GM06990 (cell line): ENCODE measurements around the gene GLYAT.

Experiments
- DNase-seq: peaks from one replicate; pipeline ENCODE4 v3.0.0-alpha.2; 2011; ENCODE audit not compliant: insufficient read length; ENCODE audit errors: extremely low read depth
- H3K27me3 ChIP-seq: replicated peaks from 2 replicates; pipeline ENCODE4 v1.6.0; 2011; ENCODE audit warnings: low read length; ENCODE audit not compliant: control insufficient read depth, insufficient read depth
- H3K36me3 ChIP-seq: 2 replicates; pipeline ENCODE4 v1.5.1; 2011; ENCODE audit warnings: low read length; ENCODE audit not compliant: control insufficient read depth, insufficient read depth
- H3K4me3 ChIP-seq: replicated peaks from 2 replicates; pipeline ENCODE4 v1.5.1; 2011; ENCODE audit warnings: low read depth, mild to moderate bottlenecking, control low read depth, low read length
- TF ChIP-seq, protein P1 (sequence below): IDR thresholded peaks from 2 replicates; pipeline ENCODE4 v1.5.1; 2011; ENCODE audit warnings: low read length, control low read depth, mild to moderate bottlenecking, inconsistent platforms; ENCODE audit not compliant: insufficient read depth, poor library complexity, severe bottlenecking

The GLYAT gene

DNA sequence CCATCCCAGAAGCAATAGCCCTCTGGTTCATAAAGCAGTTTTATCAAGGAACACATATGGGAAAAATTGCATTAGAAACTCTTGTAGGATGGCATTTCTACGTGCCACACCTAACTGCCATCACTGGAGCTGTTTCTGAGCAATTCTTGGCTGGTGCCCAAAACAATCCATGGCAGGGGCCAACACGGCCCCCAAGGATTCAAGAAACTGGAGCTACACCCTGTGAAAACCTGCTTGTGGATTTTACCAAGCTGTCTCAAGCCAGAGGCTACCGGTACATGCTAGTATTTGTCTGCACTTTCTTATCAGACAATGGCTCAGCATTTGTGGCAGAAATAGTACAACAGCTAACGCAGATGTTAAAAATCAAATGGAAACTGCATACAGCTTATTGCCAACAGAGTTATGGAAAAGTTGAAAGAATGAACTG lies 42.4 kb upstream of the GLYAT start:
- TF ChIP-seq, protein P1, sequence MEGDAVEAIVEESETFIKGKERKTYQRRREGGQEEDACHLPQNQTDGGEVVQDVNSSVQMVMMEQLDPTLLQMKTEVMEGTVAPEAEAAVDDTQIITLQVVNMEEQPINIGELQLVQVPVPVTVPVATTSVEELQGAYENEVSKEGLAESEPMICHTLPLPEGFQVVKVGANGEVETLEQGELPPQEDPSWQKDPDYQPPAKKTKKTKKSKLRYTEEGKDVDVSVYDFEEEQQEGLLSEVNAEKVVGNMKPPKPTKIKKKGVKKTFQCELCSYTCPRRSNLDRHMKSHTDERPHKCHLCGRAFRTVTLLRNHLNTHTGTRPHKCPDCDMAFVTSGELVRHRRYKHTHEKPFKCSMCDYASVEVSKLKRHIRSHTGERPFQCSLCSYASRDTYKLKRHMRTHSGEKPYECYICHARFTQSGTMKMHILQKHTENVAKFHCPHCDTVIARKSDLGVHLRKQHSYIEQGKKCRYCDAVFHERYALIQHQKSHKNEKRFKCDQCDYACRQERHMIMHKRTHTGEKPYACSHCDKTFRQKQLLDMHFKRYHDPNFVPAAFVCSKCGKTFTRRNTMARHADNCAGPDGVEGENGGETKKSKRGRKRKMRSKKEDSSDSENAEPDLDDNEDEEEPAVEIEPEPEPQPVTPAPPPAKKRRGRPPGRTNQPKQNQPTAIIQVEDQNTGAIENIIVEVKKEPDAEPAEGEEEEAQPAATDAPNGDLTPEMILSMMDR: no peak
- no peak overlapping the region for H3K4me3 ChIP-seq

DNA sequence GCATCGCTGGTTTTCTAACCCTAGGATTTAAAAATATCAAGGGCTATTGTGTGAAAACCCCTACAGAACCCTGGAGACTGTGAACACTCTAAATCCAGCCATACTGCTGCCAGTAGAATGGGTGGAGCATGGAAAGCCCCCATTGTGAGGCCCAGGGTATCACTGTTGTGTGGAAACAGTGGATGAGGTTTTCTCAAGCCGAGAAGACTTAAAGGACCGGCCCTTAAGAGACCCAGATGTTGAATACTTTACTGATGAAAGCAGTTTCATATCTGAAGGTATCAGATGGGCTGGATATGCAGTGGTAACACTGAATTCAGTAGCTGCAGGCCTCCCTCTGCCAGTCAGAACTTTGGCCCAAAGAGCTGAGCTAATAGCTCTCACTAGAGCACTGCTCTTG lies 41.6 kb upstream of the GLYAT start:
- no peaks in the 10 kb centered on the region for H3K27me3 ChIP-seq
- H3K36me3 ChIP-seq: no peaks in the 10 kb centered on the region
- TF ChIP-seq, protein P1: no peak
- H3K4me3 ChIP-seq: no peak overlapping the region
- DNase-seq: no peak

More for the DNA sequence above, 42.4 kb upstream of the GLYAT start:
- no peaks in the 10 kb centered on the region for H3K27me3 ChIP-seq
- no peaks in the 10 kb centered on the region for H3K36me3 ChIP-seq
- DNase-seq: no peak

DNA sequence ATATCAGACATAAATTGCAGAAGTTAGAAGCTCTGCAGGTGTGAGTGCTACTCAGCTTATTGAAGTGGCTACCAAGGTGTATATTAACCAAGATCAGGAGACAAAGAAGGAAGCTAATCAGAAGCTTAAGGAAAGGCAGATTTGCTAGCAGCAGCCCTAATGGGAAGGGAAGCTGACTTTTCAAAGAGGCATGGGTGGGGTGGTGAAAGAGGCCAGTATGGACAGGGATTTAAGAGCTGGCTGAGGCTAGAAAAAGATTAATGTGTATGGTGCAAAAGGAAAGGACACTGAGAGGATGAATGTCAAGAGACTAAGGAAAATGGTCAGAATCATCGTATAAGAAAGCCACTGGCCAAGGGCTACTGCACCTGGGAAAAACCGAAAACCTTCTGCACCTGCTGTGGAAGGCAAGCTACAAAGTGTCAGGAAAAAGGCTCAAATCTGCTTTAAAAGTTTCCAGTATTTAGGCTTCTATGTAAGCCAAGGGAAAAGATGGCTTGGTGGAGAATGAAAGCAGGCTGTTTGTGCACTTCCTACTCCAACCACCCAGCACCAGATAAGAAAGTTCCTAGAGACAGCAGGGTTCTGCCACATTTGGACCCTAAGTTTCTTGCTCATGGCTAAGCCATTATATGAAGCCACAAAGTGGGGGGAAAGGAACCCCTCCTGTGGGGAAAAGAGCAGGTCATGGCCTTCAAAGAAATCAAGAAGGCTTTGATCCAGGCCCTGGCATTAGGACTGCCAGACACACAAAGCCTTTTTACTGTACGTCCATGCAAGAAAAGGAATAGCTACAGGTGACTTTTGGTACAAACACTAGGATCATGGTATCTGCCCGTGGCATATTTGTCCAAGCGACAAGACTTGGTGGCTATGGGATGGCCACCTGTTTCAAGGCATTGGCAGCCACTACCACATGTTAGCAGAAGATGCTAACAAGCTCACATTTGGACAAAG lies 40.9 kb upstream of the GLYAT start:
- TF ChIP-seq, protein P1: no peak
- H3K4me3 ChIP-seq: no peak overlapping the region
- DNase-seq: no peak
- H3K27me3 ChIP-seq: no peaks in the 10 kb centered on the region
- H3K36me3 ChIP-seq: no peaks in the 10 kb centered on the region

DNA sequence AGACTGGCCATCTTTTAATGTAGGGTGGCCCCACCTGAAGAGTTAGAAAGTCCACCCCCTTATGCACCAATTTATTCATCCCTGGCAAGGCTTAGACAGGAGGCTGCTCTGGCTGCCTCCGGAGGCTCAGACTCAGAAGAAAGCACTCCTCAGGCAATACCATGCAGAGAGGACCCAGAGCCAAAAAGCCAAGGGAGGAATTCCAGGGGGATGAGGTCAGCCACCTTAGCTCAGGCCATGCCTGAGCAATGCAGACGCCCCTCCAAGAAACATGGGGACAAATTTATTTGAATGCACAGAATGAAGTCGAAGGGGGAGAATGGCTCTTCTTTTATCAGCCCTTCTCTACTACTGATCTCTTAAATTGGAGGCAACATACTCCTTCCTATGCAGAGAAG lies 39.7 kb upstream of the GLYAT start:
- no peak overlapping the region for H3K4me3 ChIP-seq
- H3K36me3 ChIP-seq: no peaks in the 10 kb centered on the region
- no peak for DNase-seq
- TF ChIP-seq, protein P1: no peak
- no peaks in the 10 kb centered on the region for H3K27me3 ChIP-seq

DNA sequence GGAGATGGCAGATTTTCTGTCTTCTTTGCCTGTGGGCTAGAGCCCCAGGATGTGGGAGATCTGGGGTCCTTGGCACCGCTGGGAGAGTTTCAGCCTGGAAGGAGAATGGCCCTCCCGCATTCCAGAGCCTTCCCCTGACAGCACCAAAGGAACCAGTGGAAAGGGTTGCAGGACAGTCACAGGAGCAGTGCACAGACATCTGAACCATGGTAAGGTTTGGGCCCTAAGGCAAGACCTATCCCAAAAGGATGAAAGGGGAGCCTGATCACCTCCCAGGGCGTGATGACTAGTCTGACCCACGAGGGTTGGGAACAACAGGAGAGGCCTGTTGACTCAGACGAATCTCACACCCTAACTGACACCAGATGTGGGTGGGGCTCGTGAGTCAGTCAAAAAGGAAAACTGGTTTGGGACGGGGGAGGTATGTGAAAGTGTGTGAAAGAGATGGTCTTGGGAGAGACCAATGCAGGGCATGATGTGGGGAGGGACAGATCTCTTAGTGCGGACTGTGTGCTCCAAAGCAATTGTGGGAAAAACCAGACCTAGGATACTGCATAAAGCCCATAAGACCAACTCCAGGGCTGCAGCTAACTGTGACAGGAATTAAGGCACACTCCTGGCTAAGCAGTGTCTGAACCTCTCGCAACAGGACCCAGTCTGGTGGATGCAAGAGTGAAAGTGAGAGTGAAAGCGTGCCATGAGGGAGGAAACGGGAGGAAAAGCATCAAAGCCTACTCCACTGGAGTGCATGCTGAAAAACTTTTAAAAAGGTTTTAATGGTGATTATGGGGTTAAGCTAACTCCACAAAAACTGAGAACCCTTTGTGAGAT lies 39.1 kb upstream of the GLYAT start:
- no peak for DNase-seq
- H3K4me3 ChIP-seq: no peak overlapping the region
- H3K27me3 ChIP-seq: no peaks in the 10 kb centered on the region
- H3K36me3 ChIP-seq: no peaks in the 10 kb centered on the region
- TF ChIP-seq, protein P1: no peak
